ENCODE results near the gene MPIG6B.
"Not testable (repeated sequence)": the region's sequence is repeated elsewhere in the genome, so short reads cannot be mapped to it uniquely, and the experiment has no call there.

MPIG6B gene

DNA sequence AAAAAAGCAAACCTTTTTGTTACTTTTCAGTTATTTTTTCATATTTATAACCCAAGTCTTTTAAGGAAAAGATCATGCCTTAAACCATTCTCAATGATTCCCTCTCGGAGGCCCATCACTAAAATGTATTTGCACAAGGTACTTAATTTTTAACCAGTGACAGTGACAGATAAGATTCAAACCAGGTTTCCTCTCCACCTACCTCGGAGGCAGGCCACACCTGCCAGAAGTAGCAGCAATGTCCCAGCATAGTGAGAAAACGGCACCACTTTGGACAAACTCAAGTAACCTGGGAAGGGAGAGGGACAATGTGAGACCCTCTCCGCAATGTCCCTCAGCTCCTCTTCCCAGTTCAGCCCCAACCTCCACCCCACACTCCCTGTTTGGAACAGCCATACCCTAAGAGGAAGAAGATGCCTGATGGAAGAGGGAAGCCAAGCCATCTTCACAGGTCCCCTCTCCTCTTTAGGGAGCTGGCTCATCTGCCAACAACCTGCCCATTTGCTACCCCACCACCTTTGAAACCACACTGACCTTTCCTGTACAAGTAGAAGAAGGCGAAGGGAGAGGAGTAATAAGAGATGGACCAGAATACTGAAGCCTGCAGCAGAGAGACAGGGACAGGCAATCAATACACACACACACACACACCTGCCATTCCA, 22.3 kb upstream of the MPIG6B start:
- no peak for DNase-seq (ENCODE audit: extremely low read depth in 1 of 2, low read depth in 1 of 2)

DNA sequence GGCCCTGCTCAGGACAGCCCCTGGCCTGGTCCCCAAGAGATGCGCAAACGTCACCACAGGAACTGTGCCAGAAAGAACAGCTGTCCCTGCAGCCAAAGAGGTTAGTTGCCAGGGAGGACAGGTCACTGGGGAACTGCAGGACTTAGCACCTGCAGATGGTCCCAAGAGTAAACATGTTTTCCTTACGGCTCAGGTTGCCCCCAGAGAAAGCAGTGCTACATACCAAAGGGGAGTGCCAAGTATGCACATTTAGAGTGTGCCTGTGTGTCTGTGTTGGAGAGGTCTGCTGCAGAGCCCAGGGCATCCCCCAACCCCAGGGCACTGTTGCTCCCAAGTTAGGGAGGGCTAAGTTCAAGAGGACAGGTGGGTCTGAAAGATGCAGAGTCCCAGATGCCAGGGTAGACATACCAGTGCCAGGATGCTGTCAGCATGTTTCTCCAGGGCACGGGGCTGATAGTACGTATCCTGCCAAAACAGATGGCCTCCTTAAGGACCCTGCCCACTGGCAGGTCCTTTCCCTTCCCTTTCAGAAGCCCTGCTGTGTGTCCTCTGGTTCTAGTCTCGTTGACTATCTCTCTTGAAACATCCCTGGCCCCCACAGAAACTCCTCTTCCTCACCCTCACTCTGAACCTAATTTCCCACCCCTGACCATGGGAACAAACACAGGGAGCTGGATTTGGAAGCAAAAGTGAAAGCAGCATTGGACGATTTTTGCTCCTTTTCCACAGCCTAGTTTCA, 21.3 kb upstream of the MPIG6B start:
- DNase-seq (ENCODE audit: extremely low read depth in 1 of 2, low read depth in 1 of 2), result no peak

DNA sequence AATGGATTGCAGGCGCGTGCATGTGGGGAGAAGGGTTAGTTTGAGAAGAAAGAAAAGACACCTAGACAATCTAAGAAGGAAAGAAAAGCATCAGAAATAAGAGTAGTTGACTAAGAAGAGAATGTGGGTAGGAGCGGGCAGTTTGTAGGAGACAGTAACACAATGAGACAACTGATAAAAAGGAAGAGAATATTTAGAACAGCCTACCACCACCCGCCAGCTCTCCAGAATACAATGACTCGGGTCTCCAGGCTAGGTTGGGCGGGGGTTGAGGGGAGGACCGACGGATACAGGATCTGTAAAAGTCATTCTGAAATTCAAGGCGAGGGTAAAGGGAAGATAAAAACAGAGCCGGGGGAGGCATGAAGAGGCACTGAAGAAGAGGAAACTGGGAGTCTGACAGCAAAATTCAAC, 20.8 kb upstream of the MPIG6B start:
- DNase-seq (ENCODE audit: extremely low read depth in 1 of 2, low read depth in 1 of 2), result peak in 1 of 2 donors; percentile 20

DNA sequence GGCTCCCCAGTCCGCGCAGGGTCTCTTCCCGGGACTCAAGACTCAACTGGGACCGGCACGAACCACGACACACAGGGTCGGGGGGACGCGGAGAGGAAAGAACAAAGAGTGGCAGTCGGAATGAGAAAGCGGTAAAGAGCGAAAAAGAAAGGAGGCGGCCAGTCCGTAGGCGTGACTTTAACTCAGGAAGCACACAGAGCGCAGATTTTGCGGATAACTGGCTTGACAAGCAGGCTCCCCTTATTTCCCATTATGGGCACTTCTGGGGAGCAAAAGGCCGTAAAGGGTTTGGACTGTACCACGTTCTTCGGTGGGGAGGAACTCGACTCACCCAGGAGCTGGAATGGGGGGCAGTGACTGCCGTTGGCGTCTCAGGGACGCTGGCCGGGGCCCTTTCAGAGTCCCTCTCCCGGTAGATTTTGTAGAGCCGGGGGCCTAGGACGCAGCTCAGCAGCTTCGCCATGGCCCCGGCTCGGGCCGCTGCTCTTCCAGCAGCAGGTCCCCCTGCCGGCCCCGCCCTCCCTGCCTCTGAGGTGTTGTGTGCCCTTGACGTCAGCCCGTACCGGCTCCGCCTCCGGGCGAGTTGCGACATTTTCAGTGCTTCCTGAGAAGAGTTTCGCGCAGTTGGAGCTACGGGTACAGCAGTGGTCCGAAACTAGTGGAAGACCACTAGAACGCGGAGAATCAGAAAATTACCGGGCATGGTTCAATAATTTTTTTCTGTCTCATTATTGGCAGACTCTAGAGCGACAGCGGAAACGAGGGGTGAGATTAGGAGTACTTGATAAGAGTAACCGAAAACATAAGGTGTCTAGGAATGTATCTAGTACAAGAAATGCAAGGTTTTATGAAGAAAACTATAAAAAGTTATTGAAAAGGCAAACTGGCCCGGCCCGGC, 20.1 kb upstream of the MPIG6B start, which contains the start of gene ABHD16A:
TSS of gene ABHD16A (minus strand) at position 506 of the 898 bp plus-strand sequence. CDS start at position 463, 43 bp downstream.
- peak; percentile 96 to 97 for DNase-seq (ENCODE audit: extremely low read depth in 1 of 2, low read depth in 1 of 2)

DNA sequence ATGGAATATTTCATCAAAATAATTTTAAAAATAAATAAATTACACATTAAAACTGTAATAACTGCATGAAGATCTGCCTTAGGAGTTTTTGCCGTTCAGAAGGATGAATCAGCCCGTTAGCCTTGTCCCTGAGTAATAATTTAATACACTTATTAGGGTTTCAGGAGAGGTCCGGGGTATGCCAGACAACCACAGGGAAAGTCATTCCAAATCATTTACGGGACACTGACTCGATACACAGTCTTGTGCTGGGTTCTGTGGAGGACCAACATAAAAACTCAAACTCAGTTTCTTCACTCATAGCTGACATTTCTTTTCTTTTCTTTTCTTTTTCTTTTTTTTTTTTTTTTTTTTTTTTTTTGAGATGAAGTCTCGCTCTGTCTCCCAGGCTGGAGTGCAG, 17.2 kb upstream of the MPIG6B start:
- DNase-seq (ENCODE audit: extremely low read depth in 1 of 2, low read depth in 1 of 2), result no peak

DNA sequence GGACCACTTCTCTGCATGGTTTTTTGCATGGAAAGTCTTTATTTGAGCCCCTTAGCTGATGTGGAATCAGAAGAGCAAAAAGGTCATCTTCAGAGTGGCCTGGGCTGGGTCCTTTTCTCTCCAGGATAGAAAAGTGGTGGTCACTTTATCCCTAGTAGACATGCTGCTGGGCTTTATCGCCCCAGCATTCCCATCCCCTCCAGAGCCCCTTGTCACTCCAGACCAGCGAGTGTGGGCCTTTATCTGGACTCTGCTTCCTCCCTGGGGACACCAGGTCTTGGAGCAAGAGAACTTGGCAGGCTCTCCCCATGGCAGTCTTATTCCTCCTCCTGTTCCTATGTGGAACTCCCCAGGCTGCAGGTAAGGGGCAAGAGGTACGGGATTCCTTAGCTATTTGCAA, 16.6 kb upstream of the MPIG6B start, which contains the start of gene LY6G6F:
TSS of gene LY6G6F (plus strand) at position 268 of the 400 bp plus-strand sequence. CDS start at position 309, 41 bp downstream.
- DNase-seq (ENCODE audit: extremely low read depth in 1 of 2, low read depth in 1 of 2), result no peak

DNA sequence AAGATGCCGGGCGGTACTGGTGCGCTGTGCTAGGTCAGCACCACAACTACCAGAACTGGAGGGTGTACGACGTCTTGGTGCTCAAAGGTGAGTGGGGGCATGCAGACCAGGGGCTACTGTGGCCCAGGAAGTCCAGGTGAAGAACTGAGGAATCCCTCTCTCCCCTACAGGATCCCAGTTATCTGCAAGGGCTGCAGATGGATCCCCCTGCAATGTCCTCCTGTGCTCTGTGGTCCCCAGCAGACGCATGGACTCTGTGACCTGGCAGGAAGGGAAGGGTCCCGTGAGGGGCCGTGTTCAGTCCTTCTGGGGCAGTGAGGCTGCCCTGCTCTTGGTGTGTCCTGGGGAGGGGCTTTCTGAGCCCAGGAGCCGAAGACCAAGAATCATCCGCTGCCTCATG, 15.5 kb upstream of the MPIG6B start:
- no peak for DNase-seq (ENCODE audit: extremely low read depth in 1 of 2, low read depth in 1 of 2)

DNA sequence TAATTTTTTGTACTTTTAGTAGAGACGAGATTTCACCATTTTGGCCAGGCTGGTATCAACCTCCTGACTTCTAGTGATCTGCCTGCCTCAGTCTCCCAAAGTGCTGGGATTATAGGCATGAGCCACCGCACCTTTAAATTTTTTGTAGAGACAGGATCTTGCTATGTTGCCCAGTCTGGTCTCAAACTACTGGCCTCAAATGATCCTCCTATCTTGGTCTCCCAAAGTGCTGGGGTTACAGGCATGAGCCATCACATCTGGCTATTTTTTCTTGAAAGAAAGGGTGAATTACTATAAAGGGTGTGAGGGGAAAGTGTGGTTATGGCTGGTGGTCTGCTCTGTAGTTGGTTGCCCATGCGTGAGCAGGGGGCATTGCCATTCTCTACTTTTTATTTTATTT, 14.9 kb upstream of the MPIG6B start:
- no peak for DNase-seq (ENCODE audit: extremely low read depth in 1 of 2, low read depth in 1 of 2)

DNA sequence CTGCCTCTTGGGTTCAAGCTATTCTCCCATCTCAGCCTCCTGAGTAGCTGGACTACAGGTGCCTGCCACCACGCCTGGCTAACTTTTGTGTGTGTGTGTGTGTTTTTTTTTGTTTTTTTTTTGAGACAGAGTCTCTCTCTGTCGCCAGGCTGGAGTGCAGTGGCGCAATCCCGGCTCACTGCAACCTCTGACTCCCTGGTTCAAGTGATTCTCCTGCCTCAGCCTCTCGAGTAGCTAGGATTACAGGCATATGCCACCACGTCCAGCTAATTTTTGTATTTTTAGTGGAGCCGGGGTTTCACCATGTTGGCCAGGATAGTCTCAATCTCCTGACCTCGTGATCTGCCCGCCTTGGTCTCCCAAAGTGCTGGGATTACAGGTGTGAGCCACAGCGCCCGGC, 14.0 kb upstream of the MPIG6B start:
- DNase-seq (ENCODE audit: extremely low read depth in 1 of 2, low read depth in 1 of 2), result not testable (repeated sequence)

DNA sequence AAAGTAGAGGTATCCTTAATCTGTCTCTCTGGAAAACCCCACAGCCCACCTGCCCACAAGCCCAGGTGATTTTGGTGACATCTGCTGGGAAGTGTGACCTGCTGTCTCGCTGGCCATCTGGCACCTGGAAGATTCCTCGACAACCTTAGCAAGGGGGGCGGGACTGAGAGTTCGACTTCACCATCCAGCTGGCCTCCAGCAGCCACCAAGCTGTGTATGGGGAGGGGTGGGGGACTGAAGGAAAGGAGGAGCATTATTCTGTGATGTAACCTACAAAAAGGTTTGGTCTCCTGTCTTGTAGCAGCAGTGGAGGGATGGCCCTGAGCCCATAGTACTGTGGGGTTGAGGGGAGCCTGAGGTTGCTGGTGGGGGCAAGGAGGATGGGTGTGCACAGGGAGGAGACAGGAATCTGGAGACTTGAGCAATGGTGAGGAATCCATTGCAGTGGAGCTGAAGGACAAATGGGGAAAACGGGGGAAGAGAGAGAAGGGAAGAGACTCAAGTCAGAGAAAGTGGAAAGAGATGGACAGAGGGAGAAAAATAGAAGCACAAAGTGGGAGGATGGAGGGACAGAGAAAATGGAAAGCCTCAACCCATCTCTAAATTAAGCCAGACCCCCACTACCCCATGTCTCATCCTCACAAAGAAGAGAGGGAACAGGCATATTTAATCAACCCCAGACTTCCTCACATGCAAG, 12.5 kb upstream of the MPIG6B start:
- no peak for DNase-seq (ENCODE audit: extremely low read depth in 1 of 2, low read depth in 1 of 2)

DNA sequence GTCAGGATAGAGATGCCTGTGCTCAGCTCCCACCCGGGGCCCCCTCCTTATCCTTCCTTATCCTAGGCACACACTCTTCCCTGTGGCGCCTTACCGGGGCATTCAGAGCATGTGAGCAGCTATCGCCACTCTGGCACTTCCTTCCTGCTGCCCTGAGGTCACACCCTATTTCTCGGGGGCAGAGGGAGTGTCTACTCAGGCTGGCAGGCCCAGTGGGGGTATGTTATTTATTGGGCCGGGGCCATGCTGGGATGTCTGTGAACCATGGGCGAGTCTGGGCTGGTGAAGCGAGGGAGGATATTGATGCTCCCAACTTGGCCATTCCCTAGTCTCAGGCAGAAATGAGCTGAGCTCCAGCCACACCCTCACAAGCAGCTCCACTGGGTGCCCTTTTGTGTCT, 11.9 kb upstream of the MPIG6B start:
- DNase-seq (ENCODE audit: extremely low read depth in 1 of 2, low read depth in 1 of 2), result no peak

DNA sequence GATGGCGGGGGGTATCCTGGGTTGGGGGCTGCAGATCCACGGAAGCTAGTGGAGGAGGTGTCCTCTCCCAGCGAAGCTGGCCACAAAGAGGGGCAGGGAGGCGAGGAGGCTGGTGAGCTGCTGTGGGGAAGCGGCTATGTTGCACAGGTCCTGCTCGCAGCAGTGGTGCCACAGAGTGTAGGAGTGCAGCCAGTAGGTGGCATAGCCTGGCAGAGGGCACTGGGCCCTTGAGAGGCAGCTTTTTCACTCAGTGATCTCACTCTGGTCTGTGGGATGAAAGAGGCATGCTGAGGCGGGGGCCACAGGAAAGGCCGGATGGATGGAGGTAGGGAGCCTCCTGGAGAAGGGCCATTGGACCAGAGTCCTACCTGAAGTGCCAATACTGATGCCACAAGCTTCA, 10.9 kb upstream of the MPIG6B start:
- no peak for DNase-seq (ENCODE audit: extremely low read depth in 1 of 2, low read depth in 1 of 2)

DNA sequence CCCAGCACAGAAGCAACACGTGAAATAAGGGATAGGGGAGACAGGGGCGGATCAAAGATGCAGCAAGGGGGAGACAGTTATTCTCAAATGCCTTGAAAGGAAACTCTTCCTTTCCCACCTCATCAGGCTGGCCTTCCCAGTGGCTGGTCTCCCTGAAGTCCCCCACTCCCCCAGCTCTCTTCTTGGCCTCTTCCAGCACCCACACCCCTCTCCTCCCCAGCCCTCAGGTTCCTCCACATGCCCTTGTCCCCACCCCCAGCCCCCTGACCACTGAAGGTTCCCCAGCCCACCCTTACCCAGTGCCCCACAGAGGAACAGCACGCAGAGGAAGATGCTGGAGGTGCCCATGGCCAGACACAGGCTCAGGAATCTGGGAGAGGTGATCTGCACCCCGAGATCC, 9.7 kb upstream of the MPIG6B start:
- no peak for DNase-seq (ENCODE audit: extremely low read depth in 1 of 2, low read depth in 1 of 2)

DNA sequence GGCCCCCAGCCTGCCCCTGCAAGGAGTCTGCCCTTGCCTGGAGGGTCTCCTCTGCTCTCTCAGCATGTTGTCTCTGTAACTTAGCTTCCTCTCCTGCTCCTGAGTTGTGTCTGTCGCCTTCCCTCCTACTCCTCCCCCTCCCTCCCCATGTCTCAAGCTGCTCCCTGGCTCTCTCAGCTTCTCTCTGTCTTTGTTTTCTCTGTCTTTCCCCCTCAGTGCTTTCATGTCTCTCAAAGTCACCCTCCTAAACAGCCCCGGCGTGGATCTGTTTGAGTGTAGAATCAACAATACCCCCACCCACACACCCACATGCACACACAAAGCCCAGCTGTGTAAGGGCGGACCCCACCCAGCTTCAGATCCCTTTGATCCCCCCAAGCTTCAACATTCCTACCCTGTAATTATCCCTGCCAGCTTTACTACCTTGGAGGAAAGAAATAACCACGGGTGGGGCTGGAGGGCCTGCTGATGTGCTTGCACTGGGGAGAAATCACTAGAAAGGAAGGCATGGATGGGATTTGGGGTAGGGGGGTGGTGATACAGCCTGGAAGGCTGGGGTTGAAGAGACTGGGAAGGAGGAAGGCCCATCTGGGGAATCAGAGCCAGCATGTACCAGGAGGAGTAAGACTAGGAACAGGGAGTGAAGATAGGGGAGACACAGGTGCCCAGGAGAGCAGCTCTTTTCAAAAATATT, 9.0 kb upstream of the MPIG6B start:
- no peak for DNase-seq (ENCODE audit: extremely low read depth in 1 of 2, low read depth in 1 of 2)

DNA sequence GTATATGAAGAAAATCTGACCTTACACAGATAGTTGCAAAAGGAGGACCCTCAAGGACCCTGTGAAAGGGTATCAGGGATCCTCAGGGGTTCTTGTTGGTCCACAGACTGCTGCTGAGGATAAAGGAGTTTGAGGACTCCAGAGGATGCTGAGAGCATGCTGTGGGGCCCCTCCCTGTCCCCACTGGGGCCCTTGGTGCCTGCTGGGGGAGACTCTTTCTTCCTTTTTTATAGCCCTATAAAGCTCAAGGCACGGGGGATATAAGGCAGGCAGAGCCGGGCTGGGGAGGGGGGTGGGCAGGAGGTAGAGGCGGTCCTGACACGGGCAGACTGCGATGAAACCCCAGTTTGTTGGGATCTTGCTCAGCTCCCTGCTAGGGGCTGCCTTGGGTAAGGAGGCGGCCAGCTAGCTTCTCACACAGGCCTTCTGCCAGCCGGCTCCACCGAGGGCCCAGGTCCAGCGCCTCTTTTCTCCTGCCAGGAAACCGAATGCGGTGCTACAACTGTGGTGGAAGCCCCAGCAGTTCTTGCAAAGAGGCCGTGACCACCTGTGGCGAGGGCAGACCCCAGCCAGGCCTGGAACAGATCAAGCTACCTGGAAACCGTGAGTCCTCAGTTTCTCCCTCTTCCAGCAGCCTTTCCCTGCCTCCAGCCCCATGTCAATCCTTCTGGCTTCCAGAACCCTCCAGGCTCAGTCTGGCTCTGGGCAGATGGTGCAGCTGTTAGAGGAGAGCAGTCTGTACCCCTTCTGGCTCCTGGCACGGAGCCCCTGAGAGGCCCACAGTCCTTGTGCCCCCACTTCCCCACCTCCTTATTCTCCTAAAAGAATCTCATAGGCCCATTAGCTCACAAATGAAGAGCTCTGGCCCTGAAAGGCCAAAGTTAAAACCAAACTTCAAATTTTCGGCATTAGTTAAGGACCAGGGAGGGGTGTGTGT, 7.9 kb upstream of the MPIG6B start, which contains the start of gene LY6G6D:
TSS of gene LY6G6D (plus strand) at position 327 of the 937 bp plus-strand sequence. CDS start at position 335, 8 bp downstream.
- DNase-seq (ENCODE audit: extremely low read depth in 1 of 2, low read depth in 1 of 2), result no peak

DNA sequence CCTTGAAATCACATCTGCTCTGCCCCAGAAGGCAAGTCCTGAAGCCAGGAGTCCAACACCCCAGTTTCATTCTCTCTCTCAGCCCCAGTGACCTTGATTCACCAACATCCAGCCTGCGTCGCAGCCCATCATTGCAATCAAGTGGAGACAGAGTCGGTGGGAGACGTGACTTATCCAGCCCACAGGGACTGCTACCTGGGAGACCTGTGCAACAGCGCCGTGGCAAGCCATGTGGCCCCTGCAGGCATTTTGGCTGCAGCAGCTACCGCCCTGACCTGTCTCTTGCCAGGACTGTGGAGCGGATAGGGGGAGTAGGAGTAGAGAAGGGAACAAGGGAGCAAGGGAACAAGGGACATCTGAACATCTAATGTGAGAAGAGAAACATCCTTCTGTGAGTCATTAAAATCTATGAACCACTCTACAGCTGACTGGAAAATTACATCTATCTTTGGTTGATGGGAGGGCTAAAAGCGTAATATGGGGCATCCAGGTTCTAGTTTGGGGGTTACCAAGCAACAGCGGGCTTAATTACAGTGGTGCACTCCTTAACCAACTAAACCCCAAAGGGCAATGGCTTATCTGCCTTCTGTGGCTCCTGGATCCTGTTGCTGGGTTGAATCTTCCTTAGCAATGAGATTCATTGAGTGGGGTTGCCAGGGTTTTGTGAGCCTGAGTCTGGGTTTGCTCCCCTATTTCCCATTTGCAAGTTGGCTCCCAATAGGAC, 5.5 kb upstream of the MPIG6B start:
- no peak for DNase-seq (ENCODE audit: extremely low read depth in 1 of 2, low read depth in 1 of 2)

DNA sequence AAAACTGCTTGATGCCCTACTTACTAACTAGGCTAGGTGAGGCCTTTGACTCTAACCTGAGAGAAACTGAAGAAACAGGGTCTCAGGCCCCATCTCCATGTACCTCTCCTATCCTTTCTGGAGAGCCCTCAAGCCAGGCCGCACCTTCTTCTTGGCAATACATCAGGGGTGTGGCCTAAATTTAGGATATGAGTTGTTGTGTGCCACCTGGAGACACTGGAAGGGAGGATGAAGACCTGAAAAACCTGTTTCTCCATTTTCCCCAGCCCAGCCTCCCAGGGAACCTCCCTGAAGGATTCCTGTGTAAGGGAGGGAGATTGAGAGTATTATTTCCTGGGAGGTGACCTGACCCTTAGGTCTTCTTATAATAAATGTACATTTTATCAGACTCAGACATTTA, 4.9 kb upstream of the MPIG6B start:
- DNase-seq (ENCODE audit: extremely low read depth in 1 of 2, low read depth in 1 of 2), result no peak

DNA sequence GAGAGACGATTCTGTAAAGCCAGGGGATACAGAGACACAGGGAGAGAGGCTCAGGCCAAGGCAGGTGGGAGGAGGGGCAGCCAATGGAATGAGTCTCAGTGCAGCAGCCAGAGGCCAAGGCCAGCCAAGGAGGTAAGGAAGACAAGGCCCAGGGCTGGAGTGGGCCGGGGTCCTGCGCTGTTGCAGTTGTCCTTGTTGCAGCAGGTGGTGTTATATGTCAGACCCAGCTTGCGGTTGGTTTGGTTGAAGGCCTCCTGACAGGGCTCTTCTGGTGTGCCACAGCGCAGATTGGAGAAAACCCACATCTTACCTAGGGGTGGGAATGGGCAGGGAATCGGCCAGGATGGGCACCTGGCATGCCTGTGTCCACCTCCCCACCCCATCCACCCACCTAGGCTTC, 4.2 kb upstream of the MPIG6B start:
- no peak for DNase-seq (ENCODE audit: extremely low read depth in 1 of 2, low read depth in 1 of 2)
